NCI-H1092 treated with DMSO at 0.1 percent for 48 hours (cell line): Measurements from ENCODE around the gene KAZN.

Experiments
- DNase-seq: peaks from one replicate; lab custom pipeline; 2025; lab: John Stamatoyannopoulos, UW

Gene KAZN

DNA sequence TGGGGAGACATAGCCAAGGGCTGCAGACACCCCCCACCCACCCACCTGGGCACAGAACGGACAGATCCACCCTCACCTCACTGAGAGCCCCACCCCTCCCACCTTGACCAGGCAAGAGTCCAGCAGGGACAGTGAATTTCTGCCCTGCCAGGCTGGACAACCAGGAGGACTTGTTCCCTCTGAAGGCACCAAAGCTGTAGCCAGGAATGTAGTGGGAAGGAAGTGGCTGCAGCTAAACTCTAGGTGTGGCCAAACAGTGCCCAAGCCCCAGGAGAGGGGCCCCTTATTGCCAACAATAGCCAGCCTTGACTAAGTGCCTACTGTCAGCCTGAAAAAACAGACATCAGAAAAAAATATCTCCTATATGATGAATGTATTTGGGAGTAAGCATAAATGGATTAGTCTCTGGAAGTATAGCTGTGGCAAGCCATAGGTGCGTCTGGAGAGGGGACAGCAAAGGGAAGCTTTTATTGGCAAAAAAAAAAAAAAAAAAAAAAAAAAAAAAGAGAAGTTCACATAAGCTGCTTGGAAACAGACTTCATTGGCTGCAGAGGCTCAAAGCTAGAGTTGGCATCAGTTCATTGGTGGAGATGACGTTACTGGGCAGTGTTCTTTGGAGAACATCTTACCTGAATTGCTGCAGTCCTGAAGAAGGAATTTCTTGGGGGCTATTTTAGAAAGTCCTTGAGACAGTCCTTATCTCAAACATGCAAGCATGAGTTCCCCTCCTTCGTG is 490.9 kb downstream of the KAZN start:
- DNase-seq, result no peak

- peak; percentile 59 for DNase-seq
Measured at GRCh38 chr1:15090373-15090772, 491.9 kb downstream of the KAZN start.

DNA sequence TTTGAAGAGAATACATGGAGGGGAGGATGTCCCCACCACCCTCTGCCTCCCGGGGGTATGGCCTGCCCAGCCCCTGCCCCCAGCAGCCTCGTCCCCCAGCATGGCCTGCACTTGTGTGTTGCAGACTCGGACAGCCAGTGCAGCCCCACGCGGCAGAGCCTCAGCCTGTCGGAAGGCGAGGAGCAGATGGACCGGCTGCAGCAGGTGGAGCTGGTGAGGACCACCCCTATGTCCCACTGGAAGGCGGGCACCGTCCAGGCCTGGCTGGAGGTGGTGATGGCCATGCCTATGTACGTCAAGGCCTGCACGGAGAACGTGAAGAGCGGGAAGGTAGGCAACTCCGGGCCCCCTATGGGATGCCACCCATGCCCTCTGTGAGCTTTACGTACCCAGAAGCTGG is 495.6 kb downstream of the KAZN start:
- no peak for DNase-seq

DNA sequence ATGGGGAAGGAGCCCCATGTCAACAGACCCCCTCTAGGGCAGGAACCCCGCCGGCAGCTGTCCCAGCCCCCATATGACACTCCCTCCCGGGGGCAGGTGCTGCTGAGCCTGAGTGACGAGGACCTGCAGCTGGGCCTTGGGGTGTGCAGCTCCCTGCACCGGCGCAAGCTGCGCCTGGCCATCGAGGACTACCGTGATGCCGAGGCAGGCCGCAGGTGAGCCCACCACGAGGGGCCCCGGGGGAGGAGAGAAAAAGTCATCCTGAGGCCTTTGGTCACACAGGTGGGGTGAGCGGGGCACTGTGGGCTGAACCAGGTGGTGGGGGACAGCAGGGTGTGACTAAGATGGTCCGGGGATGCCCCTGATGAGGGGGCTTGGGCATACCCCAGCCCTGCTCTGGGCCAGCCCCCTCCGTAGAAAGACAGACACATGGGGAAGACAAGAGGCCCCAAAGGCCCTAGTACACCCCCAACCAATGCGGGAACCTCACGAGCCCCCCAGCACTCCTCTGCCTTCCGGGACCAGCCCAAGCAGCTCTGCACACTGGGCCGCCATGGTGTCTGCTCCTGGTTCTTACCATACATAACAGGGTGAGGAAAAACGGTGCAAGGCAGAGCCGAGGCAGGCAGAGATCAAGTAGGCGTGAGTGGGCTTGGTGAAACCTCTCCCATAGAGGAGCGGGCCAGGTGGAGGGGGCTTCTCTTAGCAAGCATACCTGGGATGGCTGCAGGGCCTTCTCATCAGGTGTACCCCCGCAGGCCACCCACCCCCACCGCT is 496.4 kb downstream of the KAZN start:
- DNase-seq, result no peak

DNA sequence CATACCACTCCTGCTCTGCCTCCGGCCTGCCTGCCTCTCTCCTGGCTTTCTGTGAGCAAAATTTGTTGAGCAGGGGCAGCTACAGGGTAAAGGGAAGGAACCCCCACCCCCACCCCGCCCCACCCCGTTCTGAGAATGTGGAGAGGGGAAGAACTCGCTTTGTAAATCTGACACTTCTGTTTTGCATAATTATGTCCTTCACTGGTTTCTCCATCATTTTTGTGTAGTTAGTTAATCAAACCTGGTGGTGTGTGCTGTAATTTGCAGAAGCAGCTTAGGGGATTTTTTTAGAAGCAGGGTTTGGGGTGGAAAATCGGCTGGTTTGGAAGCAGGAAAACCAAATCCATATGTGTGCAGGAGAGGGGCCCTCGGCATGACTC is 497.0 kb downstream of the KAZN start:
- DNase-seq, result no peak

GRCh38 chr1:15096293-15096692 is 497.8 kb downstream of the KAZN start:
- no peak for DNase-seq

- DNase-seq, result no peak
Measured at GRCh38 chr1:15098176-15099125, 500.0 kb downstream of the KAZN start.

- no peak for DNase-seq
Measured at GRCh38 chr1:15099441-15100120, 501.1 kb downstream of the KAZN start.

GRCh38 chr1:15100121-15100879 is 501.8 kb downstream of the KAZN start:
- peak; percentile 55 for DNase-seq

DNA sequence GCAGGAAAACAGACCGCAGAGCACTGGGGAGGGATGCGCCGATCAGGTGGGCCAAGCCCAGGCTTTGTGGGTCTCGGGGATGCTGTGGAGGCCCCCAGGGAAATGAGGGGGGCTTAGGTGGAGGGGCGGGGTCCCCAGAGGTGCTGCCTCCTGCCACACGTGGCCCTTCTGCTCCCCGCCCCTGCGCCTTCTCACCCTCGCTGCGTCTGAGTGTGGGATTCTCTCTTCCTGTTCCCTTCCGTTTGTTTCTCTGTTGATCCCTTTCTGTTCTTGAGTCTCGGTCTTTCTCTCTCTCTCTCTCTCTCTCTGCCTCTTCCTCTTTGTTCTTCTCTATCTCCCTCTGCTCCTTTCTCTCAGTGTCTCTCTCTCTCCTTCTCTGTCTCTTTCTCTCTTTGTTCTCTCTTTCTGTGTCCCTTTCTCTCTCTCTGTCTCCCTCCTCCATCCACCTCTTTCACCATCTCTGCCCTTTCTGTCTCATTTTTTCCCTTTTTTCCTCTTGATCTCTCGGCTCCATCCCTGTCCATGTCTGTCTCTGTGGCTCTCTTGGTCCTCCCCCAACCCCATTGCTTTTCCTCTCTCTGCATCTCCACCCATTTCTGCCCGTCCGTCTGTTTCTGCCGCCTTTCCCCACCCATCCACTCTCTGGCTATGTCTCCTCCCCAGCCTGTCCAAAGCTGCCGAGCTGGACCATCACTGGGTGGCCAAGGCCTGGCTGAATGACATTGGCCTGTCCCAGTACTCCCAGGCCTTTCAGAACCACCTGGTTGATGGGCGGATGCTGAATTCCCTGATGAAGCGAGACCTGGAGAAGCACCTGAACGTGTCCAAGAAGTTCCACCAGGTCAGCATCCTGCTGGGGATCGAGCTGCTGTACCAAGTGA is 502.6 kb downstream of the KAZN start:
- no peak for DNase-seq

- DNase-seq, result no peak
Measured at GRCh38 chr1:15101801-15102200, 503.3 kb downstream of the KAZN start.

DNA sequence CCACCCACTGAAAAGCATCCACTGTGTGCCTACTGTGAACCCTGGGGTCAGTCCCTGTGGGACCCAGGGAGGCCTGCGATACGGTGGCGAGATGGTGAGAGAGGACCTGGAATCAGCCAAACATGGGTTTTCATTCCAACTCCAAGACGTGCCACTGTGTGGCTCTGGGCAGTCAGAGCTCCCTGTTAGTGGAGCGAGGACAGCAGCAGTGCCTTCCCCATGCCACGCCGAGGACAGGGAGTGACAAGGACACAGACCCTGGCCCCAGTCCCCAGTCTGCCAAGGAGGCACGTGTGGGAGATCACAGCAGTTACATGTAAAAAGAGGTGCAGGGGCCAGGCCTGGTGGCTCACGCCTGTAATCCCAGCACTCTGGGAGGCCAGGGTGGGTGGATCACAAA is 504.2 kb downstream of the KAZN start:
- no peak for DNase-seq

GRCh38 chr1:15103211-15103610 is 504.7 kb downstream of the KAZN start:
- DNase-seq, result no peak

- no peak for DNase-seq
Measured at GRCh38 chr1:15103906-15104305, 505.4 kb downstream of the KAZN start.

DNA sequence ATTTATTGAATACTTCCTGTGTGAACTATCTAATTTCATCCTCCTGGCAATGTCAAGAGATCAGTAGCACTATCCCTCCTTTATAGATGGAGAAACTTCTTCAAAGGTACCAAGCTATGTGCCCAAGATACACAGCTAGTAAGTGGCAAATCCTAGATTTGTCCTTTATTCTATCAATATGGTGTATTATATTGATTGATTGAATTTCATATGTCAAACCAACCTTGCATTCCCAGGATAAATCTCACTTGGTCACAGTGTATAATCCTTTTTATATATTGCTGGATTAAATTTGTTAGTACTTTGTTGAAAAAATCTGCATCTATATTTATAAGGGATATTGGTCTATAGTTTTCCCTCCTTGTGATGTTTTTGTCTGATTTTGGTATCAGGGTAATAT is 506.3 kb downstream of the KAZN start:
- DNase-seq, result no peak

GRCh38 chr1:15106608-15107007 is 508.1 kb downstream of the KAZN start:
- no peak for DNase-seq

DNA sequence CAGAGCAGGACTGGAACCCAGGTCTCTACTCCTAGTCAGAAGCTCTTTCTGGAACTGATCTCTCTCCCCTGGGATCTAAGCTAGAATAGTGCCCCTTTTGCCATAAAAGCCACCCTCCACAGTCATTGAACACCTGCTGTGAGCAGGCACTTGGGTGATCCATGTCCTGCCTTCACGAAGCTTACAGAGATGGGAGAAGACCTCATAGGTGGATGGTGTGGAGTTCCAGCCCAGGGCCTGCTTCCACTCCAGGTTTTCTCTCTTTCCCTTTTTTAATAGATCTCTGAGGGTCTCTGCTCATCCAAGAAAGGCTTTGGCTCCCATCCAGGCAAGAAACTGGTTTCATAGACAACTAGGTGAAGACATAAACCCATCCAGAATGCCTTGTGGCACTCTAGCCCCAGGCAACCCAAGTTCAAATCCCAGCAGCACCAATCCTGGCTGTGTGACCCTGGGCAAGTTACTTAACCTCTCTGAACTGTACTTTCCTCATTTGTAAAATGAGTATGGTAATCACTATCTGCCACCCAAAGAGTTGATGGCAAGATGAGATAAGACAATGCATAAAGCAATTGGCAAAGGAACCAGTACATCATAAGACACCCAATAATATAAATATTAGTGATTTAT is 508.7 kb downstream of the KAZN start:
- no peak for DNase-seq

- DNase-seq, result no peak
Measured at GRCh38 chr1:15107911-15108310, 509.4 kb downstream of the KAZN start.

DNA sequence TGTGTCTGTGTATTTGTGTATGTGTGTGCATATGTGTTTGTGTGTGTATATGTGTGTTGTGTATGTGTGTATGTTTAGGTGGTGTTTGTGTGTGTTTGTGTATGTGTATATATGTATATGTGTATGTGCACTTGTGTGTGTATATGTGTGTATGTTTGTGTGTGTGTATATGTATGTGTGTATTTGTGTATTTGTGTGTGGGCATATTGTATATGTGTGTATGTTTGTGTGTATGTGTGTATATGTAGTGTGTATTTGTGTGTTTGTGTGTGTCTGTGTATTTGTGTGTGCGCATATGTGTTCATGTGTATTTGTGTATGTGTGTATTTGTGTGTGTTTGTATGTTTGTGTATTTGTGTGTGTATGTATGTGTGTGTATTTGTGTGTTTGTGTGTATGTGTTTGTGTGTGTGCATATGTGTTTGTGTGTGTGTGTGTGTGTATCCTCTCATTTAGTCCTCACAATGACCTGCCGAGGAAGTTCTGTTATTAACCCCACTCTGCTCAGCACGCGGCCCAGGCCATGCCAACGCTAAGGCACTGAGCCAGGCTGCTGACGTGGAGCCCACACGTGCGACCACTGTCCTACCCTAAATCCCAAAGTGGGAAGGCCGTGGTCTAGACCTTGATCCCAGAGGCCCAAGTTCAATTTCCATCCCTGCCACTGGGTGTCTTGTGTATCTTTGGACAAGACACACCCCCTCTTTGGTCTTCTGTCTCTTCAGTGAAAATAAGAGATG is 511.8 kb downstream of the KAZN start:
- DNase-seq, result no peak
